ENCODE results near the gene KCNMA1.

Gene KCNMA1

DNA sequence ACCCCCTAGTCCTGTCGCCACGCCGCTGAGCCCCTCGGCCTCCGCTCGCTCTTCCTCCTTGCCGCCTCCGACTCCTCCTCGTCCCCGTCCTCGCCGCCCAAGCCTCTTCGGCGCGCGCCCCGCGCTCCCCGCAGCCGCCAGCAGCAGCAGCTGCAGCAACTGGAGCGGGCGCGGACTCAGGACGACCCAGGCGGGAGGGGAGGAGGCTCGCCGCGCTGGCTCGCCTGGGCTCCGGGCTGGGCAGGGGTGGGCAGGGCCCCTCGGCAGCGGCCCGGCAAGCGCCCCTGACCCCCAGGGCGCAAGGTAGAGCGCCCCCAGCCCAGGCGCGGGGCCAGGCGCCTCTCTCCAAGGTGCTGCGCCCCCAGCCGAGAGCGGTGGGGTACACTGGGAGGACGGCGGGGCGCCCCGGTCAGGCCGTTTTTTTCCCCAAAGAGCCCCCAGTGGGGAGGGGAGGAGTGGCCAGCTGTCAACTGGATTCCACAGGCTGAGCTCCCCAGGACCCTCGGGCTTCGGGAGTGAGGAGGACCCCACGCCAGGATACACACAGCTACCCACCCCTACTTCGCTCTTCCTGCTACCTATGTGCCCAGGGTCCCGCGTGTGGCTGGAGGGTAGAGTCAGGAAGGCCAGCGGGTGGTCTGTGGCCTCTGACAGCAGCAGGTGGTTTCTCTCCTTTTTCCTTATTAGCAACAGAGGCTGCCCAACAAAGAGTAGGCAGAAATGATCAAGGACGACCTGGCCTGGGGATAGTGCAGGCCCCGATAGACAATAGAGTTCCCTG, 903 bp upstream of the KCNMA1 start:
- no peak overlapping the region for H3K4me3 ChIP-seq (ENCODE audit: insufficient read depth, low read length, poor library complexity, severe bottlenecking)
- no peak overlapping the region for H3K27ac ChIP-seq (ENCODE audit: low read depth, low read length)

DNA sequence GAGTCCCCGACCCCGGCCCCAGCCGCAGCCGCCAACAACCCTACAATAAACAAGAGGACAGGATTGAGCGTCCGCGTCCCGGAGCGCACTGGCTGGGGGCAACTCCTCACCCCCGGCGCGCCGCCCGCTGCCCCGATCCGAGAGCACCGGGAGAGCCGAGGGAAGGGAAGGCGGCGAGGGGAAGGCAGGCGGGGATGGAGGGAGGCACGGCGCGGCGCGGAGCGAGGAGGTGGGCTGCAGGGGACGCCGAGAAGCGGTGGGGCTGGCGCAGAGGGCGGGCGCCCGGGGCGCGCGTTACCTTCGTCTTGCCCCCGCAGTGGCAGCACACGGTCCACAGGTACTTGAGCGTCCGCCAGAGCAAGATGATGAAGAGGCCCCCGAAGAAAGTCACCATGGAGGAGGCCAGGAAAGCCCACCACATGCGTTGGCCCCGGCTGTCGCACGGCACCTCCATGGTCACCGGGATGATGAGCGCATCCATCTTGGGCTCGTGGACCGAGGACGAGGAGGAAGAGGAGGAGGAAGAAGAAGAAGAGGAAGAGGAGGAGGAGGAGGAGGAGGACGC, 559 bp downstream of the KCNMA1 start:
- H3K9me2 ChIP-seq (replicated peaks; ENCODE audit: insufficient read depth, low read length) = no peaks in the 10 kb centered on the region
- H3K9ac ChIP-seq (ENCODE audit: low read length) = no peak overlapping the region
- H3K9me3 ChIP-seq (ENCODE audit: insufficient read depth, low read length) = no peaks in the 10 kb centered on the region
- no peak overlapping the region for H2AFZ ChIP-seq (ENCODE audit: low read depth, low read length, severe bottlenecking)
- H4K20me1 ChIP-seq (ENCODE audit: low read depth, low read length) = no peaks in the 10 kb centered on the region
- no peaks in the 10 kb centered on the region for H3K36me3 ChIP-seq (ENCODE audit: low read length)
- no peaks in the 10 kb centered on the region for H3K27me3 ChIP-seq (ENCODE audit: low read length)
- H3K27ac ChIP-seq (ENCODE audit: low read depth, low read length) = no peak overlapping the region
- TF ChIP-seq EZH2phosphoT487 (conservative IDR thresholded peaks at IDR 0.05; ENCODE audit: low read length) (no peak), CTCF (IDR thresholded peaks at IDR 0.05; ENCODE audit: insufficient read depth, low read length, poor library complexity, severe bottlenecking) (no peak)
- H3K79me2 ChIP-seq (ENCODE audit: insufficient read depth, low read length) = no peaks in the 10 kb centered on the region
- H3K4me2 ChIP-seq (ENCODE audit: low read depth, low read length, poor library complexity, severe bottlenecking) = no peak overlapping the region
- no peaks in the 10 kb centered on the region for H3F3A ChIP-seq (ENCODE audit: insufficient read depth)
- no peak overlapping the region for H3K4me3 ChIP-seq (ENCODE audit: insufficient read depth, low read length, poor library complexity, severe bottlenecking)

More for the DNA sequence above, 903 bp upstream of the KCNMA1 start:
- no peak for TF ChIP-seq EZH2phosphoT487 (conservative IDR thresholded peaks at IDR 0.05; ENCODE audit: low read length)
- no peak for TF ChIP-seq CTCF (IDR thresholded peaks at IDR 0.05; ENCODE audit: insufficient read depth, low read length, poor library complexity, severe bottlenecking)
- Histone ChIP-seq H3F3A (ENCODE audit: insufficient read depth) (no peaks in the 10 kb centered on the region), H4K20me1 (ENCODE audit: low read depth, low read length) (no peaks in the 10 kb centered on the region), H2AFZ (ENCODE audit: low read depth, low read length, severe bottlenecking) (no peak overlapping the region), H3K4me2 (ENCODE audit: low read depth, low read length, poor library complexity, severe bottlenecking) (no peak overlapping the region), H3K9me3 (ENCODE audit: insufficient read depth, low read length) (no peaks in the 10 kb centered on the region), H3K9ac (ENCODE audit: low read length) (no peak overlapping the region), H3K36me3 (ENCODE audit: low read length) (no peaks in the 10 kb centered on the region), H3K27me3 (ENCODE audit: low read length) (no peaks in the 10 kb centered on the region), H3K9me2 (replicated peaks; ENCODE audit: insufficient read depth, low read length) (no peaks in the 10 kb centered on the region), H3K79me2 (ENCODE audit: insufficient read depth, low read length) (no peaks in the 10 kb centered on the region)

DNA sequence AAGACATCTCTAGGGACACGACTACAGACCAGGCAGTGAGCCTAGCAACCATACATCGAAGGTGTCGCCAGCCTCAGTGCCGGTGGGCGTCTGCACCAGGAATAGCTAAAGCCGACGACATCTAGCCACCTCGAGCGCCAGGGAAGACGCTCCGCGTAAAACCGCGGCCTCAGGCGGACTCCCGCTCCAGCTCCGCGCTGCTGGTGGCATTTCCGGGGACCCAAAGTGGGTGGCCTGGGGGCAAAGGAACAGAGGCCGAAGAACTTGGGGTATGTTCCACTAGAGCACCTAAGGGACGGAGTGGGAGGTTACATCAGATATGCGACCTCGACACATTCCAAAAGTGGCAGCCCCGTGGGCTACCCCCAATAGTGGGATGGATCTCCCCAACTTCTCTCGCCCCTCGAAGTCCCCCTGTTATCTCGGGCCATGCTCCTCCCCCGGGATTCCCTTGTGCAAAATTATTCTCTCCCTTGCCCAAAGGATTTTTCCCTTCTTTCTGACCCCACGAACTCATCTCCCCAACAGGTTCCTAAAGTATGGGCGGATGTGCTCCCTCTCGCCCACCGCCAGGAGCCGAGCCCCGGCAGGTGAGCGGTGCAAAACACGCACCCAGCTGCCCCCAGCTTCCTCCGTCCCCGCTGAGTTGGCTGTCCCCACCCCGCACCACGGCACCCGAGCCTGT, 1.2 kb downstream of the KCNMA1 start:
- TF ChIP-seq EZH2phosphoT487 (conservative IDR thresholded peaks at IDR 0.05; ENCODE audit: low read length) (no peak), CTCF (IDR thresholded peaks at IDR 0.05; ENCODE audit: insufficient read depth, low read length, poor library complexity, severe bottlenecking) (no peak)
- no peaks in the 10 kb centered on the region for H3F3A ChIP-seq (ENCODE audit: insufficient read depth)
- no peaks in the 10 kb centered on the region for H3K9me3 ChIP-seq (ENCODE audit: insufficient read depth, low read length)
- H3K27ac ChIP-seq (ENCODE audit: low read depth, low read length) = no peak overlapping the region
- H2AFZ ChIP-seq (ENCODE audit: low read depth, low read length, severe bottlenecking) = no peak overlapping the region
- no peaks in the 10 kb centered on the region for H3K79me2 ChIP-seq (ENCODE audit: insufficient read depth, low read length)
- H3K27me3 ChIP-seq (ENCODE audit: low read length) = no peaks in the 10 kb centered on the region
- H3K4me3 ChIP-seq (ENCODE audit: insufficient read depth, low read length, poor library complexity, severe bottlenecking) = no peak overlapping the region
- no peak overlapping the region for H3K4me2 ChIP-seq (ENCODE audit: low read depth, low read length, poor library complexity, severe bottlenecking)
- no peaks in the 10 kb centered on the region for H4K20me1 ChIP-seq (ENCODE audit: low read depth, low read length)
- H3K36me3 ChIP-seq (ENCODE audit: low read length) = no peaks in the 10 kb centered on the region
- no peak overlapping the region for H3K9ac ChIP-seq (ENCODE audit: low read length)
- no peaks in the 10 kb centered on the region for H3K9me2 ChIP-seq (replicated peaks; ENCODE audit: insufficient read depth, low read length)

Data from SU-DHL-6 (cell line).